ENCODE results near the gene CRYBG3. TPM values are rescaled to one million over a fixed set of nuclear protein-coding genes. Genes with fewer than 3 reads are reported as not detected.

CRYBG3 gene
- polyA plus RNA-seq, 1 experiment: 4.1 TPM

DNA sequence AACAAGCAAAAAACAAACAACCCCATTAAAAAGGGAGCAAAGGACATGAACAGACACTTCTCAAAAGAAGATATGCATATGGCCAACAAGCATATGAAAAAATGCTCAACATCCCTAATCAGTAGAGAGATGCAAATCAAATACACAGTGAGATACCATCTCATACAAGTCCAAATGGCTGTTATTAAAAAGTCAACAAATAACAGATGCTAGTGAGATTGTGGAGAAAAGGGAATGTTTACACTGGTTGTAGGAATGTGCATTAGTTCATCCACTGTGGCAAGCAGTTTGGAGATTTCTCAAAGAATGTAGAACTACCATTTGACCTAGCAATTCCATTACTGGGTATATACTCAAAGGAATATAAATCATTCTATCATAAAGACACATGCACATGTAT is 105.9 kb downstream of the CRYBG3 start:
- no peaks in the 10 kb centered on the region for H3K27me3 ChIP-seq (ENCODE audit: control insufficient read depth, insufficient read depth, low read length)
- TF ChIP-seq, protein P1, sequence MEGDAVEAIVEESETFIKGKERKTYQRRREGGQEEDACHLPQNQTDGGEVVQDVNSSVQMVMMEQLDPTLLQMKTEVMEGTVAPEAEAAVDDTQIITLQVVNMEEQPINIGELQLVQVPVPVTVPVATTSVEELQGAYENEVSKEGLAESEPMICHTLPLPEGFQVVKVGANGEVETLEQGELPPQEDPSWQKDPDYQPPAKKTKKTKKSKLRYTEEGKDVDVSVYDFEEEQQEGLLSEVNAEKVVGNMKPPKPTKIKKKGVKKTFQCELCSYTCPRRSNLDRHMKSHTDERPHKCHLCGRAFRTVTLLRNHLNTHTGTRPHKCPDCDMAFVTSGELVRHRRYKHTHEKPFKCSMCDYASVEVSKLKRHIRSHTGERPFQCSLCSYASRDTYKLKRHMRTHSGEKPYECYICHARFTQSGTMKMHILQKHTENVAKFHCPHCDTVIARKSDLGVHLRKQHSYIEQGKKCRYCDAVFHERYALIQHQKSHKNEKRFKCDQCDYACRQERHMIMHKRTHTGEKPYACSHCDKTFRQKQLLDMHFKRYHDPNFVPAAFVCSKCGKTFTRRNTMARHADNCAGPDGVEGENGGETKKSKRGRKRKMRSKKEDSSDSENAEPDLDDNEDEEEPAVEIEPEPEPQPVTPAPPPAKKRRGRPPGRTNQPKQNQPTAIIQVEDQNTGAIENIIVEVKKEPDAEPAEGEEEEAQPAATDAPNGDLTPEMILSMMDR (IDR thresholded peaks at IDR 0.05; ENCODE audit: insufficient read depth, low read depth, low read length): no peak
- POLR2A ChIA-PET: no interaction called here
- CTCF ChIA-PET: no interaction called here
- DNase-seq (ENCODE audit: low read depth): peak; percentile 35
- H3K36me3 ChIP-seq (ENCODE audit: control insufficient read depth, insufficient read depth, low read length): no peaks in the 10 kb centered on the region
- H3K4me3 ChIP-seq (ENCODE audit: low read depth, low read length): no peak overlapping the region

DNA sequence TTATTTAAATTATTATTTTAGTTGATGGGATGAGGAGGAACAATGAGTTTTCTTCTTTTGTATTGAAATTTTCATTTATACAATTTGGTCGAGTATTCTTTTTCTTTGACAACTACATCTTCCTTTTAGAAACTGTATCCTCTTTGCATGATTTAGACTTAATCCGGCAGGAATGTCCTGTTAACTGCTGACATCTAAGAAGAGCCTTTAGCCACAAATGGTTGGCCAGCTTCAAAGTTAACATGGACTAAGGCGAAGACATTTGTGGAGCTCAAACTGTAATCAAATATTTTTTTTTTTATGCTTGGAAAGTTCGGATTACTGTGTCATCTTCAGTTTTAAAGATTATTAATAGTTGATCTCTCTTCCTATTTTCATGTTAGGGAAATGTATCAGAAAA is 107.2 kb downstream of the CRYBG3 start:
- CTCF ChIA-PET: no interaction called here

DNA sequence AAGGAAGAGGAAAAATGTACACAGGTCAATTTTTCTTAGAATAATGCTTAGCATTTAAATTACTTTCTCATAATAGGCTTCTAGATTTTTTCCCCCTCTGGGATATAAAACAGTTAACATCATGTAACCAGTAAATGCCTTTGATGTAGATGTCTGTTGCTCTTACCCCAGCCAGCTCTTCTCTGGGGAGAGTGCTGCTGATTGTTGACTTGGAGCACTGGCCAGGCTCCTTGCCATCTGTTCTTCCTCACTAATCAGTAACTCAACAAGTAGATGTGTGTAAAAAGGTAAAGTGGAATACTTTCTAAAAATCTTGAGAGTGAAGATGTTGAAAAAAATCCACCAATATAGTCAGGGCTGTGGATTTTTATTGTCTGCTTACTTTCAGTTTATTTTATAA is 108.2 kb downstream of the CRYBG3 start:
- no peak for DNase-seq (ENCODE audit: low read depth)
- CTCF ChIA-PET: interaction anchor here (0.7 kb wide), 1 partner anchor 64 kb away, joined by 5 read pairs; no protein-coding TSS in a partner anchor
- H3K4me3 ChIP-seq (ENCODE audit: low read depth, low read length): no peak overlapping the region
- POLR2A ChIA-PET: no interaction called here
- H3K36me3 ChIP-seq (ENCODE audit: control insufficient read depth, insufficient read depth, low read length): peaks cover 3% of the 10 kb centered on the region; the same call in 1 of the 2 replicates
- TF ChIP-seq, protein P1 (IDR thresholded peaks at IDR 0.05; ENCODE audit: insufficient read depth, low read depth, low read length): no peak
- H3K27me3 ChIP-seq (ENCODE audit: control insufficient read depth, insufficient read depth, low read length): no peaks in the 10 kb centered on the region

More for the DNA sequence above, 107.2 kb downstream of the CRYBG3 start:
- no peak overlapping the region for H3K4me3 ChIP-seq (ENCODE audit: low read depth, low read length)
- POLR2A ChIA-PET: no interaction called here
- peaks cover 3% of the 10 kb centered on the region; the same call in 1 of the 2 replicates for H3K36me3 ChIP-seq (ENCODE audit: control insufficient read depth, insufficient read depth, low read length)
- TF ChIP-seq, protein P1 (IDR thresholded peaks at IDR 0.05; ENCODE audit: insufficient read depth, low read depth, low read length): no peak
- no peak for DNase-seq (ENCODE audit: low read depth)
- H3K27me3 ChIP-seq (ENCODE audit: control insufficient read depth, insufficient read depth, low read length): no peaks in the 10 kb centered on the region

DNA sequence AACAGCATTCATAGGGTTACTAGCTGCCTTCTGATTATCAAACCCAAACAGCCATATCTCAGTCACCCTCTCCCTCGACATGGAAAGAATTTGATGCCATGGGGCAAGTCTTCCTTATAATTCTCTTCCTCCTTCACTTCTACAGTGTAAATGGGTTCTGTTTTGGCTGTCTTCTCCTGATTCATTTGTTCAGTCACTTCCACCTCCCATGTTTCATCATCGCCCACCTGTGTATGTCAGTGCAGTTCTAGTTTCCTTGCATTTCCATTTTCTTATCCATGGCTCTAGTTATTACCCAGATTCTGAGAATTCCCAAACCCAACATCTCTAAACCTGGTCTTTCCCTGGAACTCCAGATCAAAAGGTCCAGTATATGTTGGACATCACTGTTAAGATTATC is 109.4 kb downstream of the CRYBG3 start:
- Histone ChIP-seq H3K27me3 (ENCODE audit: control insufficient read depth, insufficient read depth, low read length) (no peaks in the 10 kb centered on the region), H3K36me3 (ENCODE audit: control insufficient read depth, insufficient read depth, low read length) (peaks cover 4% of the 10 kb centered on the region; the same call in 1 of the 2 replicates), H3K4me3 (ENCODE audit: low read depth, low read length) (no peak overlapping the region)
- ChIA-PET POLR2A (no interaction called here), CTCF (interaction anchor here (1.0 kb wide), 1 partner anchor 9 kb away, joined by 3 read pairs; no protein-coding TSS in a partner anchor)
- DNase-seq (ENCODE audit: low read depth): no peak
- TF ChIP-seq, protein P1 (IDR thresholded peaks at IDR 0.05; ENCODE audit: insufficient read depth, low read depth, low read length): no peak

DNA sequence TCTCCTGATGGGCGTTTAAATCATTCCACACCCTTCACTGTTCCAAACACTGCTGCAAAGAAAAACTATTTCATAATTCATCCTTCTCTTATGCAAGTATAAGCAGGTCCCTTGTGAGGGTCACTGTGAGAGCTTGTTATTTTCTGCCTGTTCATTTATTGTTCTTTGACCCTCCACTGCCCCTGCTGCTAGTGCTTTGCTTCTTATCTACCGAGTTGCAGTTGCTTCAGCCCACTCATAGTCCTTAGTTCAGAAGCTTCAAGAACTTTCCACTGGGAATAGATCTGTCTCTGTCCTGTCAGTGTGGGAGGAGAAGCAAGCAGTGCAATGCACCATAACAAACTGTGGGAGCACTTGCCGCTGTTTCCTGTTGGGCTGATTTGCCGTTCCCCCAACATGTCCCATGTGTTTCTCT is 110.6 kb downstream of the CRYBG3 start:
- CTCF ChIA-PET: interaction anchor here (1.5 kb wide), 1 partner anchor 13 kb away, joined by 5 read pairs; no protein-coding TSS in a partner anchor
- no peak for DNase-seq (ENCODE audit: low read depth)
- Histone ChIP-seq H3K36me3 (ENCODE audit: control insufficient read depth, insufficient read depth, low read length) (peaks cover 4% of the 10 kb centered on the region; the same call in 1 of the 2 replicates), H3K4me3 (ENCODE audit: low read depth, low read length) (no peak overlapping the region), H3K27me3 (ENCODE audit: control insufficient read depth, insufficient read depth, low read length) (no peaks in the 10 kb centered on the region)
- TF ChIP-seq, protein P1 (IDR thresholded peaks at IDR 0.05; ENCODE audit: insufficient read depth, low read depth, low read length): no peak
- POLR2A ChIA-PET: no interaction called here

Data from BJ (cell line).